Calu3 (cell line): ENCODE data around the gene RAB13. TPM values are rescaled to one million over a fixed set of nuclear protein-coding genes. Genes with fewer than 3 reads are reported as not detected.

ENCODE experiments used
- BruUV-seq: library from RNA; stranded (reverse); fragments of 400-500 nt; replicated peaks from 2 replicates; lab custom pipeline; 2021; lab: Mats Ljungman, UMichigan
- CTCF ChIA-PET: fragments of 300-600 bp; sonication (Branson Sonifier 250); formaldehyde crosslinking; loops from one replicate; lab custom pipeline; 2022; ENCODE audit warnings: antibody characterized with exemption; lab: Charles Lee
- DNase-seq: peaks from one replicate; pipeline ENCODE4 v3.0.0; 2022
- H3K27ac Mint-ChIP-seq: one replicate; pipeline ENCODE4 v1.8.0; 2022; ENCODE audit warnings: mixed read lengths; ENCODE audit not compliant: unreplicated experiment
- H3K27me3 Mint-ChIP-seq: one replicate; pipeline ENCODE4 v1.8.0; 2022; ENCODE audit warnings: mixed read lengths; ENCODE audit not compliant: unreplicated experiment
- H3K36me3 Mint-ChIP-seq: one replicate; pipeline ENCODE4 v1.8.0; 2022; ENCODE audit warnings: mild to moderate bottlenecking, moderate library complexity, mixed read lengths; ENCODE audit not compliant: insufficient read depth, unreplicated experiment
- H3K4me1 Mint-ChIP-seq: one replicate; pipeline ENCODE4 v1.8.0; 2022; ENCODE audit warnings: mild to moderate bottlenecking, low read depth, mixed read lengths; ENCODE audit not compliant: unreplicated experiment
- H3K4me3 Mint-ChIP-seq: one replicate; pipeline ENCODE4 v1.8.0; 2022; ENCODE audit warnings: mild to moderate bottlenecking, low read depth, moderate library complexity, mixed read lengths; ENCODE audit not compliant: unreplicated experiment
- H3K9me3 Mint-ChIP-seq: one replicate; pipeline ENCODE4 v1.8.0; 2022; ENCODE audit warnings: low read depth, mixed read lengths; ENCODE audit not compliant: unreplicated experiment
- CTCF ChIP-seq: fragments of 200-600 bp; IDR thresholded peaks from one replicate; pipeline ENCODE4 v1.8.0; 2022; ENCODE audit warnings: antibody characterized with exemption; ENCODE audit not compliant: unreplicated experiment
- intact Hi-C: fragments of 100-400 bp; cut with micrococcal nuclease; formaldehyde crosslinking; loops from one replicate; pipeline ENCODE4 v1.10.0; 2022; ENCODE audit not compliant: unreplicated experiment
- total RNA-seq: library from RNA; stranded (reverse); gene quantifications from 2 replicates; pipeline ENCODE4 v1.2.3, GENCODE V29; 2022

The RAB13 gene
- total RNA-seq, 1 experiment from 2014 or later, result 95.0 TPM

GRCh38 chr1:153951183-153951582 lies 35.0 kb downstream of the RAB13 start:
- Mint-ChIP-seq H3K27me3 (no peaks in the 10 kb centered on the region), H3K36me3 (peaks cover 16% of the 10 kb centered on the region), H3K9me3 (no peaks in the 10 kb centered on the region), H3K4me1 (peaks cover 9% of the 10 kb centered on the region), H3K27ac (no peak overlapping the region), H3K4me3 (no peak overlapping the region)
- CTCF ChIA-PET, result no interaction called here
- TF ChIP-seq CTCF, result no peak
- no peak for DNase-seq
- BruUV-seq, result no TSS peak
- intact Hi-C loops, result no loop called here

- peak; percentile 92 for DNase-seq
- H3K4me3 Mint-ChIP-seq, result peak within 1 kb of the TSS; percentile 86
These were observed 39.4 kb downstream of the RAB13 start, which contains the start of gene DENND4B for GRCh38 chr1:153946622-153947241. Gene DENND4B (minus strand): TSS chr1:153946718. CDS start chr1:153944374, 2,344 bp downstream.

GRCh38 chr1:153945795-153946621 lies 40.1 kb downstream of the RAB13 start:
- peaks cover 47% of the 10 kb centered on the region for H3K36me3 Mint-ChIP-seq

More at GRCh38 chr1:153946622-153947241, 39.4 kb downstream of the RAB13 start, which contains the start of gene DENND4B:
- H3K27me3 Mint-ChIP-seq, result no peaks in the 10 kb centered on the region
- peaks cover 17% of the 10 kb centered on the region for H3K4me1 Mint-ChIP-seq
- intact Hi-C loops, result no loop called here
- BruUV-seq, result no TSS peak
- H3K36me3 Mint-ChIP-seq, result peaks cover 41% of the 10 kb centered on the region
- CTCF ChIA-PET, result interaction anchor here (0.6 to 1.9 kb wide), 15 partner anchors 11 to 159 kb away, joined by 3 to 9 read pairs (median 3); partner anchors contain the start of genes CREB3L4, CRTC2, RAB13 and SLC39A1
- peak within 1 kb of the TSS; percentile 59 for H3K27ac Mint-ChIP-seq
- TF ChIP-seq CTCF, result peak; percentile 93
- H3K9me3 Mint-ChIP-seq, result no peaks in the 10 kb centered on the region

More at GRCh38 chr1:153945795-153946621, 40.1 kb downstream of the RAB13 start:
- H3K27ac Mint-ChIP-seq, result peak overlapping the region; percentile 59
- H3K4me3 Mint-ChIP-seq, result peak overlapping the region; percentile 86
- no peaks in the 10 kb centered on the region for H3K9me3 Mint-ChIP-seq
- DNase-seq, result peak; percentile 68
- intact Hi-C loops, result loop anchor here (1.0 kb wide), 1 partner anchor 40 kb away; the partner anchor contains the start of gene RAB13
- CTCF ChIA-PET, result interaction anchor here (0.7 to 1.9 kb wide), 14 partner anchors 12 to 160 kb away, joined by 3 to 9 read pairs (median 3); partner anchors contain the start of genes CREB3L4, CRTC2, RAB13 and SLC39A1
- H3K27me3 Mint-ChIP-seq, result no peaks in the 10 kb centered on the region
- peaks cover 17% of the 10 kb centered on the region for H3K4me1 Mint-ChIP-seq
- TF ChIP-seq CTCF, result no peak
- no TSS peak for BruUV-seq
